HG03469 (cell line): Measurements from ENCODE around the gene ARHGAP35.
"Not testable (repeated sequence)": the region's sequence is repeated elsewhere in the genome, so short reads cannot be mapped to it uniquely, and the experiment has no call there.

ENCODE experiments used
- ATAC-seq: cut with Tn5 transposase; IDR thresholded peaks from one replicate; pipeline ENCODE4 v1.9.1; 2021; ENCODE audit warnings: mild to moderate bottlenecking, moderate library complexity, moderate number of reproducible peaks; ENCODE audit not compliant: unreplicated experiment

The ARHGAP35 gene

GRCh38 chr19:46868025-46868802 lies 7.4 kb downstream of the ARHGAP35 start:
- ATAC-seq: no peak

GRCh38 chr19:46871173-46871572 lies 10.4 kb downstream of the ARHGAP35 start:
- not testable (repeated sequence) for ATAC-seq

GRCh38 chr19:46872967-46873366 lies 12.2 kb downstream of the ARHGAP35 start:
- ATAC-seq: no peak

GRCh38 chr19:46875234-46875633 lies 14.4 kb downstream of the ARHGAP35 start:
- no peak for ATAC-seq

GRCh38 chr19:46875657-46876056 lies 14.9 kb downstream of the ARHGAP35 start:
- ATAC-seq: no peak

- ATAC-seq: no peak
Observed at GRCh38 chr19:46878613-46879375, 18.0 kb downstream of the ARHGAP35 start.

- ATAC-seq: no peak
Observed at GRCh38 chr19:46880431-46880830, 19.6 kb downstream of the ARHGAP35 start.

GRCh38 chr19:46881092-46881491 lies 20.3 kb downstream of the ARHGAP35 start:
- ATAC-seq: no peak

GRCh38 chr19:46882034-46882433 lies 21.2 kb downstream of the ARHGAP35 start:
- ATAC-seq: no peak

- not testable (repeated sequence) for ATAC-seq
Observed at GRCh38 chr19:46882751-46883150, 22.0 kb downstream of the ARHGAP35 start.

GRCh38 chr19:46885411-46885810 lies 24.6 kb downstream of the ARHGAP35 start:
- ATAC-seq: no peak

GRCh38 chr19:46886546-46887239 lies 25.9 kb downstream of the ARHGAP35 start:
- ATAC-seq: no peak

- ATAC-seq: no peak
Observed at GRCh38 chr19:46887240-46887782, 26.5 kb downstream of the ARHGAP35 start.

GRCh38 chr19:46890423-46891170 lies 29.8 kb downstream of the ARHGAP35 start:
- no peak for ATAC-seq

- no peak for ATAC-seq
Observed at GRCh38 chr19:46892252-46893179, 31.7 kb downstream of the ARHGAP35 start.

- no peak for ATAC-seq
Observed at GRCh38 chr19:46896076-46896794, 35.4 kb downstream of the ARHGAP35 start.

GRCh38 chr19:46898731-46899130 lies 37.9 kb downstream of the ARHGAP35 start:
- ATAC-seq: no peak

- ATAC-seq: no peak
Observed at GRCh38 chr19:46900341-46900740, 39.5 kb downstream of the ARHGAP35 start.
